HCT116 (cell line): ENCODE data around the gene NPL. TPM values are rescaled to one million over a fixed set of nuclear protein-coding genes. Genes with fewer than 3 reads are reported as not detected.

Source experiments
- ATAC-seq: fragments of 200-7000 bp; cut with Tn5 transposase; 2 replicates; pipeline ENCODE4 v1.9.1; 2020; ENCODE audit warnings: mild to moderate bottlenecking, moderate library complexity
- BruUV-seq: library from RNA; stranded (reverse); fragments of 400-500 nt; replicated peaks from 2 replicates; lab custom pipeline; 2021; lab: Mats Ljungman, UMichigan
- CTCF ChIA-PET: fragments of 300-600 bp; sonication (Branson Sonifier 250); formaldehyde crosslinking; loops from one replicate; lab custom pipeline; 2021; ENCODE audit warnings: antibody characterized with exemption; lab: Charles Lee
- POLR2A ChIA-PET: fragments of 300-600, 350-600 bp; sonication (Branson Sonifier 250); formaldehyde crosslinking; loops from one replicate; lab custom pipeline; 2021; ENCODE audit warnings: antibody characterized with exemption; lab: Charles Lee
- RAD21 ChIA-PET, 2 experiments: fragments of 300-600 bp; sonication (Branson Sonifier 250); formaldehyde crosslinking; loops; one replicate each; lab custom pipeline; 2023; ENCODE audit warnings: low total read pairs in 2 of 2; ENCODE audit not compliant: uncharacterized antibody in 2 of 2, unreplicated experiment in 2 of 2, low non-redundant PET in 1 of 2; lab: Charles Lee
- DNase-seq: peaks from one replicate; pipeline ENCODE4 v3.0.0-alpha.2; 2010; ENCODE audit warnings: low read depth, low spot score
- H2AFZ ChIP-seq: fragments of 200-600 bp; shearing (Covaris generic), sonication (generic); 2 replicates; pipeline ENCODE4 v1.6.1; 2017; ENCODE audit warnings: low read depth, mixed run types, mixed read lengths, antibody characterized with exemption, low read length; ENCODE audit not compliant: poor library complexity, severe bottlenecking
- H3K27ac ChIP-seq: 2 replicates; pipeline ENCODE4 v1.5.1; 2012; ENCODE audit warnings: low read depth, low read length
- H3K27me3 ChIP-seq: fragments of 200-600 bp; sonication (generic); 2 replicates; pipeline ENCODE4 v1.6.1; 2016; ENCODE audit warnings: mixed run types, low read length, mixed read lengths; ENCODE audit not compliant: insufficient read depth
- H3K36me3 ChIP-seq, 2 experiments: fragments of 200-500 bp in 1 of 2; fragments of 200-600 bp in 1 of 2; sonication (Bioruptor generic) in 1 of 2; sonication (generic) in 1 of 2; 2 replicates each; pipeline versions ENCODE4 v1.5.1 to v1.6.1; 2014 to 2016; ENCODE audit warnings: low read length in 2 of 2, inconsistent platforms in 1 of 2, mixed read lengths in 1 of 2, mixed run types in 1 of 2; ENCODE audit not compliant: insufficient read depth in 2 of 2, control insufficient read depth in 1 of 2
- H3K4me1 ChIP-seq, 2 experiments: fragments of 200-600 bp in 1 of 2; sonication (generic) in 1 of 2; 2 replicates each; pipeline versions ENCODE4 v1.5.1 to v1.6.1; 2012 to 2017; ENCODE audit warnings: low read length in 2 of 2, inconsistent platforms in 1 of 2, mild to moderate bottlenecking in 1 of 2, mixed read lengths in 1 of 2, mixed run types in 1 of 2, moderate library complexity in 1 of 2; ENCODE audit not compliant: insufficient read depth in 2 of 2, control insufficient read depth in 1 of 2
- H3K4me2 ChIP-seq: fragments of 200-600 bp; sonication (generic); 2 replicates; pipeline ENCODE4 v1.6.1; 2017; ENCODE audit warnings: mixed run types, low read length, mixed read lengths
- H3K4me3 ChIP-seq, 2 experiments: fragments of 200-600 bp in 1 of 2; sonication (generic) in 1 of 2; replicated peaks in 1 of 2; 2 replicates each; pipeline ENCODE4 v1.5.1; 2011 to 2016; ENCODE audit warnings: low read length in 2 of 2, control low read depth in 1 of 2, low read depth in 1 of 2, mild to moderate bottlenecking in 1 of 2, mixed read lengths in 1 of 2, mixed run types in 1 of 2
- H3K79me2 ChIP-seq: fragments of 200-600 bp; sonication (generic); 2 replicates; pipeline ENCODE4 v1.6.1; 2017; ENCODE audit warnings: mild to moderate bottlenecking, mixed run types, low read length, moderate library complexity, mixed read lengths; ENCODE audit not compliant: insufficient read depth
- H3K9ac ChIP-seq: fragments of 200-600 bp; sonication (generic); 2 replicates; pipeline ENCODE4 v1.6.1; 2016; ENCODE audit warnings: low read length, mixed read lengths
- H3K9me2 ChIP-seq: fragments of 200-600 bp; sonication (generic), shearing (Covaris generic); 2 replicates; pipeline ENCODE4 v1.6.1; 2017; ENCODE audit warnings: mixed run types, mild to moderate bottlenecking, moderate library complexity; ENCODE audit not compliant: insufficient read depth
- H3K9me3 ChIP-seq, 2 experiments: fragments of 200-500 bp in 1 of 2; fragments of 200-600 bp in 1 of 2; sonication (Bioruptor generic) in 1 of 2; sonication (generic) in 1 of 2; 2 replicates each; pipeline ENCODE4 v1.6.1; 2014 to 2017; ENCODE audit warnings: low read length in 2 of 2, mixed read lengths in 2 of 2, inconsistent platforms in 1 of 2, low read depth in 1 of 2, mild to moderate bottlenecking in 1 of 2, mixed run types in 1 of 2, moderate library complexity in 1 of 2; ENCODE audit not compliant: control insufficient read depth in 1 of 2, insufficient read depth in 1 of 2
- H4K20me1 ChIP-seq: fragments of 200-600 bp; sonication (generic), shearing (Covaris generic); 2 replicates; pipeline ENCODE4 v1.6.1; 2017; ENCODE audit warnings: mixed run types, mild to moderate bottlenecking, moderate library complexity; ENCODE audit not compliant: insufficient read depth
- CBX3 ChIP-seq: IDR thresholded peaks from 2 replicates; pipeline ENCODE4 v1.6.1; 2012; ENCODE audit warnings: low read depth
- CEBPB ChIP-seq: IDR thresholded peaks from 2 replicates; pipeline ENCODE4 v1.6.1; 2012; ENCODE audit warnings: low read depth
- EGR1 ChIP-seq: IDR thresholded peaks from 2 replicates; pipeline ENCODE4 v1.6.1; 2012; ENCODE audit warnings: low read depth
- ELF1 ChIP-seq: IDR thresholded peaks from 2 replicates; pipeline ENCODE4 v1.6.1; 2012; ENCODE audit warnings: low read depth, borderline replicate concordance
- EZH2phosphoT487 ChIP-seq: fragments of 200-600 bp; IDR thresholded peaks from 2 replicates; pipeline ENCODE4 v1.6.1; 2018; ENCODE audit warnings: antibody characterized with exemption, borderline replicate concordance
- FOSL1 ChIP-seq: IDR thresholded peaks from 2 replicates; pipeline ENCODE4 v1.6.1; 2012; ENCODE audit warnings: low read depth
- JUND ChIP-seq: IDR thresholded peaks from 2 replicates; pipeline ENCODE4 v1.6.1; 2012
- POLR2A ChIP-seq: IDR thresholded peaks from 2 replicates; pipeline ENCODE4 v1.7.0; 2011; ENCODE audit warnings: borderline replicate concordance; ENCODE audit not compliant: insufficient read depth, insufficient read length; ENCODE audit errors: extremely low read depth
- POLR2AphosphoS5 ChIP-seq: IDR thresholded peaks from 2 replicates; pipeline ENCODE4 v1.6.1; 2011; ENCODE audit warnings: mild to moderate bottlenecking, low read depth, low read length, moderate library complexity
- SIN3A ChIP-seq: IDR thresholded peaks from 2 replicates; pipeline ENCODE4 v1.6.1; 2012; ENCODE audit warnings: low read depth
- SRF ChIP-seq: IDR thresholded peaks from 2 replicates; pipeline ENCODE4 v1.6.1; 2012; ENCODE audit warnings: low read depth
- TCF7L2 ChIP-seq: IDR thresholded peaks from 2 replicates; pipeline ENCODE4 v1.7.0; 2011; ENCODE audit warnings: borderline replicate concordance, inconsistent platforms; ENCODE audit not compliant: insufficient read depth, insufficient read length; ENCODE audit errors: extremely low read depth
- ZBTB33 ChIP-seq: IDR thresholded peaks from 2 replicates; pipeline ENCODE4 v1.6.1; 2011; ENCODE audit warnings: mild to moderate bottlenecking, low read length, moderate library complexity; ENCODE audit not compliant: insufficient replicate concordance; ENCODE audit errors: extremely low read depth
- ZFX ChIP-seq: fragments of 450-650 bp; IDR thresholded peaks from 2 replicates; pipeline ENCODE4 v1.6.1; 2017
- ZNF274 ChIP-seq: fragments of 200-500 bp; sonication (Bioruptor generic); IDR thresholded peaks from 2 replicates; pipeline ENCODE4 v1.6.1; 2014; ENCODE audit warnings: mild to moderate bottlenecking, low read depth, low read length, inconsistent platforms
- intact Hi-C: fragments of 100-400 bp; cut with micrococcal nuclease; formaldehyde crosslinking; loops from 2 replicates; pipeline ENCODE4 v1.10.0; 2022
- total RNA-seq: library from RNA; stranded (reverse); gene quantifications from one replicate; pipeline ENCODE4 v1.2.1, GENCODE V29; 2021; ENCODE audit not compliant: unreplicated experiment
- TF ChIP-seq, protein P1 (sequence below): IDR thresholded peaks from 2 replicates; pipeline ENCODE4 v1.6.1; 2012; ENCODE audit warnings: low read depth

Gene NPL
- total RNA-seq, 1 experiment from 2014 or later, result 0.39 TPM

DNA sequence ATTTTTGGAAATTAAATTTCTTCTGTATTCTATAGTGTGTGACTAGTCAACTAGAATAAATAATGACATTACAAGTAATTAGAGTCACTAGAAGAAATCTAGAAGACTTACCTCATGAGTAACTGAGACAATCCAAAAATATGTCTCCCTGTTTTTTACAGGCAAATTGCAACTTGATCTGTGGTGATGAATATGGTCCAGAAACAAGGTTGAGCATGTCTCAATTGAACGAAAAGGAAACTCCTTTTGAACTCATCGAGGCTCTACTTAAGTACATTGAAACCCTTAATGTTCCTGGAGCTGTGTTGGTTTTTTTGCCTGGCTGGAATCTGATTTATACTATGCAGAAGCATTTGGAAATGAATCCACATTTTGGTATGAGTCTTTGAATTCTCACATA, 86.3 kb downstream of the NPL start:
- Histone ChIP-seq H2AFZ (no peak overlapping the region), H3K4me3 (no peak overlapping the region), H3K36me3 (peaks cover 92 to 96% of the 10 kb centered on the region in 2 experiments), H3K9me3 (no peaks in the 10 kb centered on the region), H3K79me2 (peaks cover 89% of the 10 kb centered on the region), H3K9ac (no peak overlapping the region), H3K4me2 (no peak overlapping the region), H3K27ac (no peak overlapping the region), H3K9me2 (no peaks in the 10 kb centered on the region), H3K4me1 (no peaks in the 10 kb centered on the region), H3K27me3 (no peaks in the 10 kb centered on the region), H4K20me1 (peaks cover 19% of the 10 kb centered on the region; the same call in 1 of the 2 replicates)
- TF ChIP-seq, protein P1, sequence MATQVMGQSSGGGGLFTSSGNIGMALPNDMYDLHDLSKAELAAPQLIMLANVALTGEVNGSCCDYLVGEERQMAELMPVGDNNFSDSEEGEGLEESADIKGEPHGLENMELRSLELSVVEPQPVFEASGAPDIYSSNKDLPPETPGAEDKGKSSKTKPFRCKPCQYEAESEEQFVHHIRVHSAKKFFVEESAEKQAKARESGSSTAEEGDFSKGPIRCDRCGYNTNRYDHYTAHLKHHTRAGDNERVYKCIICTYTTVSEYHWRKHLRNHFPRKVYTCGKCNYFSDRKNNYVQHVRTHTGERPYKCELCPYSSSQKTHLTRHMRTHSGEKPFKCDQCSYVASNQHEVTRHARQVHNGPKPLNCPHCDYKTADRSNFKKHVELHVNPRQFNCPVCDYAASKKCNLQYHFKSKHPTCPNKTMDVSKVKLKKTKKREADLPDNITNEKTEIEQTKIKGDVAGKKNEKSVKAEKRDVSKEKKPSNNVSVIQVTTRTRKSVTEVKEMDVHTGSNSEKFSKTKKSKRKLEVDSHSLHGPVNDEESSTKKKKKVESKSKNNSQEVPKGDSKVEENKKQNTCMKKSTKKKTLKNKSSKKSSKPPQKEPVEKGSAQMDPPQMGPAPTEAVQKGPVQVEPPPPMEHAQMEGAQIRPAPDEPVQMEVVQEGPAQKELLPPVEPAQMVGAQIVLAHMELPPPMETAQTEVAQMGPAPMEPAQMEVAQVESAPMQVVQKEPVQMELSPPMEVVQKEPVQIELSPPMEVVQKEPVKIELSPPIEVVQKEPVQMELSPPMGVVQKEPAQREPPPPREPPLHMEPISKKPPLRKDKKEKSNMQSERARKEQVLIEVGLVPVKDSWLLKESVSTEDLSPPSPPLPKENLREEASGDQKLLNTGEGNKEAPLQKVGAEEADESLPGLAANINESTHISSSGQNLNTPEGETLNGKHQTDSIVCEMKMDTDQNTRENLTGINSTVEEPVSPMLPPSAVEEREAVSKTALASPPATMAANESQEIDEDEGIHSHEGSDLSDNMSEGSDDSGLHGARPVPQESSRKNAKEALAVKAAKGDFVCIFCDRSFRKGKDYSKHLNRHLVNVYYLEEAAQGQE, result no peak
- TF ChIP-seq JUND, result no peak
- no peak for TF ChIP-seq POLR2A
- TF ChIP-seq EGR1, result no peak
- TF ChIP-seq ZNF274, result no peak
- no peak for TF ChIP-seq TCF7L2
- RAD21 ChIA-PET, result no interaction called here
- ATAC-seq, result no peak
- POLR2A ChIA-PET, result no interaction called here
- intact Hi-C loops, result no loop called here
- BruUV-seq, result no TSS peak
- CTCF ChIA-PET, result no interaction called here
- no peak for DNase-seq

DNA sequence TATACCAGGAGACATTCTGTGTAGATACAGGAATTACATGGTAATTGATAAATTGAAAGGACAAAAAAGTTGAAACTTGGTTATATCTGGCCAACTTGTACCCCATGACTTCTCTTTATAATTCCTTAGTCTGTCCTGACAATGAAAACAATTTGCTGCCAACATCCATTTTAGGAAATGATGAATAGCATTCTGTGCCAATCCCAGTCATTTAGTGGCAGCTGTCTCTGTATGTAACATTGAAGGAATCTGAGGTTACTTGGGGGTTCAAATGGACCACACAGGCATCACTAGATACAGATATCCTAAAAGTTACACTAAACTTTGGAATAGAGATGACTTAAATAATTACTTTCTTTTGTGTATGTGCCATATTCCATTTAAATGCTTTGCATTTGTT, 87.8 kb downstream of the NPL start:
- Histone ChIP-seq H3K4me3 (no peak overlapping the region), H3K9me3 (no peaks in the 10 kb centered on the region), H3K4me1 (no peaks in the 10 kb centered on the region), H3K27me3 (no peaks in the 10 kb centered on the region), H3K79me2 (peaks cover 88% of the 10 kb centered on the region), H3K9me2 (no peaks in the 10 kb centered on the region), H2AFZ (no peak overlapping the region), H3K27ac (no peak overlapping the region), H4K20me1 (peaks cover 24% of the 10 kb centered on the region; the same call in 1 of the 2 replicates), H3K4me2 (no peak overlapping the region), H3K36me3 (peaks cover 94 to 99% of the 10 kb centered on the region in 2 experiments), H3K9ac (no peak overlapping the region)
- intact Hi-C loops, result no loop called here
- BruUV-seq, result no TSS peak
- CTCF ChIA-PET, result no interaction called here
- ATAC-seq (no peak), DNase-seq (no peak)
- RAD21 ChIA-PET, result no interaction called here
- POLR2A ChIA-PET, result no interaction called here
- TF ChIP-seq ZBTB33, result no peak
- TF ChIP-seq SIN3A, result no peak
- no peak for TF ChIP-seq FOSL1
- TF ChIP-seq POLR2AphosphoS5, result no peak
- TF ChIP-seq POLR2A, result no peak
- TF ChIP-seq SRF, result no peak
- TF ChIP-seq CEBPB, result no peak
- no peak for TF ChIP-seq ELF1
- no peak for TF ChIP-seq TCF7L2
- no peak for TF ChIP-seq CBX3
- TF ChIP-seq ZFX, result no peak
- no peak for TF ChIP-seq EZH2phosphoT487
